Bone marrow (tissue), 2 donors: ENCODE results near the gene STXBP5.
A peak's percentile ranks its signal among the peaks of the same experiment; 100 is the strongest.

ENCODE experiments used
- DNase-seq, 2 donors: peaks; one replicate each; lab custom pipeline; 2025; lab: John Stamatoyannopoulos, UW

Gene STXBP5

GRCh38 chr6:147204060-147204785 is at the start of gene STXBP5:
Gene STXBP5 (plus strand): TSS chr6:147204417. CDS start chr6:147204533, 116 bp downstream.
- DNase-seq = peak; percentile 27 to 73

GRCh38 chr6:147154454-147154853 is 49.8 kb upstream of the STXBP5 start:
- no peak for DNase-seq

- no peak for DNase-seq
These were observed 48.0 kb upstream of the STXBP5 start for GRCh38 chr6:147156218-147156617.

GRCh38 chr6:147156799-147157382 is 47.3 kb upstream of the STXBP5 start:
- DNase-seq = no peak

- no peak for DNase-seq
These were observed 46.3 kb upstream of the STXBP5 start for GRCh38 chr6:147157930-147158329.

- DNase-seq = no peak
These were observed 45.3 kb upstream of the STXBP5 start for GRCh38 chr6:147158881-147159280.

- no peak for DNase-seq
These were observed 44.5 kb upstream of the STXBP5 start for GRCh38 chr6:147159536-147160374.

GRCh38 chr6:147160593-147160992 is 43.6 kb upstream of the STXBP5 start:
- DNase-seq = no peak

GRCh38 chr6:147161253-147161973 is 42.8 kb upstream of the STXBP5 start:
- no peak for DNase-seq

GRCh38 chr6:147161974-147162495 is 42.2 kb upstream of the STXBP5 start:
- DNase-seq = no peak

GRCh38 chr6:147164761-147165160 is 39.5 kb upstream of the STXBP5 start:
- no peak for DNase-seq

- peak in 1 of 2 donors; percentile 43 for DNase-seq
These were observed 37.8 kb upstream of the STXBP5 start for GRCh38 chr6:147166360-147166944.

GRCh38 chr6:147166992-147167391 is 37.2 kb upstream of the STXBP5 start:
- DNase-seq = no peak

- no peak for DNase-seq
These were observed 36.4 kb upstream of the STXBP5 start for GRCh38 chr6:147167576-147168461.

GRCh38 chr6:147169529-147169928 is 34.7 kb upstream of the STXBP5 start:
- no peak for DNase-seq

GRCh38 chr6:147170269-147170668 is 33.9 kb upstream of the STXBP5 start:
- no peak for DNase-seq

- no peak for DNase-seq
These were observed 31.1 kb upstream of the STXBP5 start for GRCh38 chr6:147173140-147173539.

- DNase-seq = no peak
These were observed 30.4 kb upstream of the STXBP5 start for GRCh38 chr6:147173675-147174308.

GRCh38 chr6:147176795-147177194 is 27.4 kb upstream of the STXBP5 start:
- DNase-seq = no peak

- no peak for DNase-seq
These were observed 26.9 kb upstream of the STXBP5 start for GRCh38 chr6:147177286-147177685.
